HepG2 (cell line): Measurements from ENCODE around the gene NLRP12. TPM values are rescaled to one million over a fixed set of nuclear protein-coding genes. Genes with fewer than 3 reads are reported as not detected.

Source experiments
- CREB1 ChIP-seq, 2 experiments: fragments of 450-650 bp in 1 of 2; IDR thresholded peaks; 2 replicates each; pipeline ENCODE4 v1.6.1; 2016 to 2017; ENCODE audit warnings: control low read depth in 1 of 2, mild to moderate bottlenecking in 1 of 2, missing compliant biosample characterization in 1 of 2, missing genetic modification characterization in 1 of 2
- CSRNP2 ChIP-seq: sonication (generic); formaldehyde crosslinking; conservative IDR thresholded peaks from 2 replicates; pipeline ENCODE4 v1.8.0; 2022; ENCODE audit warnings: low read depth, missing genetic modification reagents
- FOXK2 ChIP-seq: fragments of 450-650 bp; IDR thresholded peaks from 2 replicates; pipeline ENCODE4 v1.6.1; 2016
- HHEX ChIP-seq: IDR thresholded peaks from 2 replicates; pipeline ENCODE4 v1.6.1; 2016; ENCODE audit warnings: control low read depth
- HOMEZ ChIP-seq: IDR thresholded peaks from 2 replicates; pipeline ENCODE4 v1.6.1; 2016; ENCODE audit warnings: low read depth
- MED1 ChIP-seq: sonication (generic); formaldehyde crosslinking; IDR thresholded peaks from 2 replicates; pipeline ENCODE4 v1.4.0; 2020; ENCODE audit warnings: missing genetic modification reagents
- MIER2 ChIP-seq: IDR thresholded peaks from 2 replicates; pipeline ENCODE4 v1.6.1; 2016; ENCODE audit warnings: missing biosample characterization, missing genetic modification reagents
- NR2F6 ChIP-seq, 2 experiments: IDR thresholded peaks; 2 replicates each; pipeline ENCODE4 v1.6.1; 2016; ENCODE audit warnings: antibody characterized with exemption in 1 of 2, mild to moderate bottlenecking in 1 of 2
- PRDM10 ChIP-seq: sonication (generic); formaldehyde crosslinking; IDR thresholded peaks from 2 replicates; pipeline ENCODE4 v1.4.0; 2020; ENCODE audit warnings: low read depth, missing genetic modification reagents
- REPIN1 ChIP-seq: sonication (generic); formaldehyde crosslinking; IDR thresholded peaks from 2 replicates; pipeline ENCODE4 v1.8.0; 2022; ENCODE audit warnings: missing genetic modification reagents, low read depth, mild to moderate bottlenecking, borderline replicate concordance
- SIX1 ChIP-seq: sonication (generic); formaldehyde crosslinking; IDR thresholded peaks from 2 replicates; pipeline ENCODE4 v1.4.0; 2020; ENCODE audit warnings: missing genetic modification reagents, borderline replicate concordance
- SRSF4 ChIP-seq: fragments of 200-400 bp; formaldehyde crosslinking; IDR thresholded peaks from one replicate; pipeline ENCODE4 v1.6.1; 2018; ENCODE audit warnings: mild to moderate bottlenecking, low read depth, low read length, moderate library complexity; ENCODE audit not compliant: poor library complexity, severe bottlenecking
- SRY ChIP-seq: sonication (generic); formaldehyde crosslinking; IDR thresholded peaks from 2 replicates; pipeline ENCODE4 v1.8.0; 2022; ENCODE audit warnings: mild to moderate bottlenecking, missing genetic modification reagents
- TCF7L2 ChIP-seq: IDR thresholded peaks from 2 replicates; pipeline ENCODE4 v1.6.1; 2011; ENCODE audit warnings: mild to moderate bottlenecking, low read depth, low read length, moderate library complexity
- THAP11 ChIP-seq: IDR thresholded peaks from 2 replicates; pipeline ENCODE4 v1.6.1; 2016; ENCODE audit warnings: missing biosample characterization, missing genetic modification reagents
- THRA ChIP-seq: sonication (generic); formaldehyde crosslinking; IDR thresholded peaks from 2 replicates; pipeline ENCODE4 v1.4.0; 2020; ENCODE audit warnings: missing genetic modification reagents, borderline replicate concordance
- ZNF24 ChIP-seq: fragments of 450-650 bp; IDR thresholded peaks from 2 replicates; pipeline ENCODE4 v1.6.1; 2017; ENCODE audit warnings: antibody characterized with exemption, mild to moderate bottlenecking
- ZNF574 ChIP-seq: sonication (generic); formaldehyde crosslinking; IDR thresholded peaks from 2 replicates; pipeline ENCODE4 v1.4.0; 2020; ENCODE audit warnings: missing genetic modification reagents
- ZNF629 ChIP-seq: sonication (generic); formaldehyde crosslinking; conservative IDR thresholded peaks from 2 replicates; pipeline ENCODE4 v1.5.0; 2020; ENCODE audit warnings: missing genetic modification reagents
- polyA plus RNA-seq, 8 experiments: library from polyadenylated mRNA; depleted of rRNA in 3 of 8; stranded (reverse) in 7 of 8; unstranded in 1 of 8; fragments of >200 nt; fragmentation: Illumina TruSeq in 4 of 8; extraction: Trizol in 4 of 8; gene quantifications; 2 replicates each; pipeline versions ENCODE4 v1.2.1 to v1.2.3, GENCODE V29; 2011 to 2016; ENCODE audit warnings: low read depth in 4 of 8, missing spikeins in 1 of 8, mixed read lengths in 1 of 8; ENCODE audit not compliant: insufficient read depth in 1 of 8
- total RNA-seq, 5 experiments: library from RNA; depleted of rRNA; stranded (reverse); fragments of >200 nt; fragmentation: Illumina TruSeq; extraction: Trizol; gene quantifications; 2 replicates each; pipeline ENCODE4 v1.2.3, GENCODE V29; 2016; ENCODE audit warnings: low read depth in 1 of 5

NLRP12 gene
- total and polyA plus RNA-seq, 2 of the 13 experiments (the other 11 are each of a cell fraction or from before 2014, with no cell fraction given) = 0.15 to 0.20 TPM

- TF ChIP-seq REPIN1 (CRISPR knock-in tag) = peak; percentile 43; the same call in 1 of the 2 replicates
- peak; percentile 76; the same call in 1 of the 2 replicates for TF ChIP-seq MIER2 (CRISPR knock-in tag)
- peak; percentile 76; the same call in 1 of the 2 replicates for TF ChIP-seq FOXK2
- peak; percentile 92 for TF ChIP-seq MED1
- peak; percentile 90 for TF ChIP-seq THRA (CRISPR knock-in tag)
- TF ChIP-seq PRDM10 (CRISPR knock-in tag) = 0 out of 2 replicates have a peak, but pooled peaks have one; percentile 63
- TF ChIP-seq SIX1 (CRISPR knock-in tag) = peak; percentile 76; the same call in 1 of the 2 replicates
- TF ChIP-seq NR2F6 (IDR thresholded peaks at IDR 0.05) = peak; percentile 98
- TF ChIP-seq NR2F6 (CRISPR knock-in tag; IDR thresholded peaks at IDR 0.05) = peak; percentile 99
- TF ChIP-seq ZNF24 = peak; percentile 44; the same call in 1 of the 2 replicates
- TF ChIP-seq CREB1 (IDR thresholded peaks at IDR 0.05) = peak; percentile 85
- peak; percentile 77 for TF ChIP-seq CREB1 (CRISPR knock-in tag; IDR thresholded peaks at IDR 0.05)
- peak; percentile 81 for TF ChIP-seq THAP11 (CRISPR knock-in tag)
- TF ChIP-seq ZNF629 (CRISPR knock-in tag) = peak; percentile 12; the same call in 1 of the 2 replicates
- TF ChIP-seq SRY (CRISPR knock-in tag) = no peak
- TF ChIP-seq HOMEZ (CRISPR knock-in tag) = peak; percentile 67
- peak; percentile 78 for TF ChIP-seq ZNF574 (CRISPR knock-in tag)
- no peak for TF ChIP-seq SRSF4
- TF ChIP-seq TCF7L2 = peak; percentile 81
- peak; percentile 85 for TF ChIP-seq HHEX (CRISPR knock-in tag)
- no peak for TF ChIP-seq CSRNP2 (CRISPR knock-in tag)
Observed at GRCh38 chr19:53864308-53864836, 40.3 kb upstream of the NLRP12 start (continued).
